ENCODE measurements around the gene ZNF431.

The ZNF431 gene

GRCh38 chr19:21143428-21143827 lies 1.6 kb downstream of the ZNF431 start:
- no peak for TF ChIP-seq CTCF (IDR thresholded peaks at IDR 0.05; ENCODE audit: control insufficient read depth, insufficient read depth, low read depth, low read length, missing control alignments)
- no peak for DNase-seq (ENCODE audit: low read depth)
- no peak overlapping the region for H3K4me3 ChIP-seq (ENCODE audit: control insufficient read depth, low read depth, low read length)

GRCh38 chr19:21143854-21144253 lies 2.0 kb downstream of the ZNF431 start:
- TF ChIP-seq CTCF (IDR thresholded peaks at IDR 0.05; ENCODE audit: control insufficient read depth, insufficient read depth, low read depth, low read length, missing control alignments): no peak
- no peak overlapping the region for H3K4me3 ChIP-seq (ENCODE audit: control insufficient read depth, low read depth, low read length)
- DNase-seq (ENCODE audit: low read depth): no peak

GRCh38 chr19:21147540-21147939 lies 5.7 kb downstream of the ZNF431 start:
- DNase-seq (ENCODE audit: low read depth): no peak
- TF ChIP-seq CTCF (IDR thresholded peaks at IDR 0.05; ENCODE audit: control insufficient read depth, insufficient read depth, low read depth, low read length, missing control alignments): no peak
- no peak overlapping the region for H3K4me3 ChIP-seq (ENCODE audit: control insufficient read depth, low read depth, low read length)

GRCh38 chr19:21148681-21149080 lies 6.8 kb downstream of the ZNF431 start:
- DNase-seq (ENCODE audit: low read depth): no peak
- H3K4me3 ChIP-seq (ENCODE audit: control insufficient read depth, low read depth, low read length): no peak overlapping the region
- no peak for TF ChIP-seq CTCF (IDR thresholded peaks at IDR 0.05; ENCODE audit: control insufficient read depth, insufficient read depth, low read depth, low read length, missing control alignments)

DNA sequence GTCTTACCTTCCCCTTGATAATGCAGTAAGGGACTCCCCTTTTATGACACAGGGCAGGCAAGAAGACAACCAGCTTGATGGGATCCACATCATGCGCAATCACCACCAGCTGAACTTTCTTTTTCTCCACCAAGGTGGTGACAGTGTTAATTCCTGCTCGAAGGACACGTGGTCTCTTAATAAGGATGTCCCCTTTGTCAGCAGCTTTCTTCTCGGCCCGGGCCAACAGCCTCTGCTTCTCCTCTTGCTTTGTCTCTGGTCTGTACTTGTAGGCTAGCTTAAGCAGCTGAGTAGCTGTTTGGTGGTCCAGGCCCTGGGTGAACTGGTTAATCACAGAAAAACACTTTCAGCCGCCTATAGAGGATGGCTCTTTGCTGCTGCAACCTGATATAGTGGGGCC lies 8.0 kb downstream of the ZNF431 start:
- no peak for TF ChIP-seq CTCF (IDR thresholded peaks at IDR 0.05; ENCODE audit: control insufficient read depth, insufficient read depth, low read depth, low read length, missing control alignments)
- DNase-seq (ENCODE audit: low read depth): no peak
- H3K4me3 ChIP-seq (ENCODE audit: control insufficient read depth, low read depth, low read length): no peak overlapping the region

DNA sequence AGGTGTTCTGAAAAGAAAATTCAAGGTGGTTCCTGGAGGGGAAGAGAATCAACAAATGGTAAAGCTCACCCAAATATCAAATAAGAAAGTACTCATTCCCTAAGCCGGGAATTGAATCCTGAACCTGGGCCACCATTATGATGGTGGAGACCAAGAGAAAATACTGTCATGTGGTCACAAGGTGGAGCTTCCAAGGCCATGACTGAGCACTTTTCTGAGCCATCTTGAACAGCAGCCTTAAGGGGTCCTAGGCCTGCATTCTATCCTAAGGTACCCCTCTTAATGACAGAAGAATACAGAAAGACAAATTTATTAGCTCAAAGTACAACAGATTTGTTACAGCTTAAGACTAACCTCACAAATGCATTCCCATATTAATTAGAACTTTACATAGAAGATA lies 9.6 kb downstream of the ZNF431 start:
- no peak overlapping the region for H3K4me3 ChIP-seq (ENCODE audit: control insufficient read depth, low read depth, low read length)
- no peak for DNase-seq (ENCODE audit: low read depth)
- TF ChIP-seq CTCF (IDR thresholded peaks at IDR 0.05; ENCODE audit: control insufficient read depth, insufficient read depth, low read depth, low read length, missing control alignments): no peak

GRCh38 chr19:21158523-21159135 lies 16.8 kb downstream of the ZNF431 start:
- TF ChIP-seq CTCF (IDR thresholded peaks at IDR 0.05; ENCODE audit: control insufficient read depth, insufficient read depth, low read depth, low read length, missing control alignments): no peak
- H3K4me3 ChIP-seq (ENCODE audit: control insufficient read depth, low read depth, low read length): no peak overlapping the region
- DNase-seq (ENCODE audit: low read depth): no peak

Data from AG09309 (cell line).